Endothelial cell of umbilical vein (primary cell): Measurements from ENCODE around the gene MAFB. TPM values are rescaled to one million over a fixed set of nuclear protein-coding genes. Genes with fewer than 3 reads are reported as not detected.

Experiments
- BruUV-seq: library from RNA; stranded (reverse); fragments of 400-500 nt; replicated peaks from 2 replicates; lab custom pipeline; 2021; lab: Mats Ljungman, UMichigan
- CTCF ChIA-PET: fragments of 300-600, 350-600 bp; sonication (Branson Sonifier 250); formaldehyde crosslinking; loops from one replicate; lab custom pipeline; 2021; ENCODE audit warnings: antibody characterized with exemption, inconsistent platforms; lab: Charles Lee
- POLR2A ChIA-PET: fragments of 300-600, 350-600 bp; sonication (Branson Sonifier 250); formaldehyde crosslinking; loops from one replicate; lab custom pipeline; 2021; ENCODE audit warnings: antibody characterized with exemption, inconsistent platforms; lab: Charles Lee
- DNase-seq: peaks from one replicate; pipeline ENCODE4 v3.0.0-alpha.2; 2011; ENCODE audit warnings: low read depth, low spot score
- FAIRE-seq: peaks from 2 replicates; lab custom pipeline; 2011; peaks lifted over from hg19 to GRCh38; lab: Jason Lieb, UNC
- H2AFZ ChIP-seq: 2 replicates; pipeline ENCODE4 v1.6.0; 2012; ENCODE audit warnings: low read depth, low read length, control low read depth, inconsistent platforms
- H3K27ac ChIP-seq: 2 replicates; pipeline ENCODE4 v1.5.1; 2011; ENCODE audit warnings: low read depth, mild to moderate bottlenecking, control low read depth, low read length, moderate library complexity; ENCODE audit not compliant: insufficient read depth
- H3K27me3 ChIP-seq, 2 experiments: 2 replicates each; pipeline versions ENCODE4 v1.6.0 to v1.6.1; 2011; ENCODE audit warnings: low read length in 2 of 2, mixed read lengths in 1 of 2; ENCODE audit not compliant: control insufficient read depth in 2 of 2, insufficient read depth in 2 of 2
- H3K36me3 ChIP-seq, 2 experiments: 2 replicates in 1 of 2; 3 replicates in 1 of 2; pipeline ENCODE4 v1.5.1; 2011; ENCODE audit warnings: low read length in 2 of 2, mild to moderate bottlenecking in 1 of 2, moderate library complexity in 1 of 2; ENCODE audit not compliant: control insufficient read depth in 2 of 2, insufficient read depth in 2 of 2; ENCODE audit errors: extremely low read depth in 1 of 2
- H3K4me1 ChIP-seq: 3 replicates; pipeline ENCODE4 v1.5.1; 2011; ENCODE audit warnings: mild to moderate bottlenecking, low read length; ENCODE audit not compliant: control insufficient read depth, insufficient read depth; ENCODE audit errors: extremely low read depth
- H3K4me2 ChIP-seq: 2 replicates; pipeline ENCODE4 v1.6.1; 2011; ENCODE audit warnings: low read length, control low read depth, mixed read lengths; ENCODE audit not compliant: insufficient read depth
- H3K4me3 ChIP-seq, 3 experiments: fragments of 200-600 bp in 1 of 3; sonication (generic), shearing (Covaris generic) in 1 of 3; replicated peaks in 1 of 3; 2 replicates each; pipeline ENCODE4 v1.5.1; 2011 to 2016; ENCODE audit warnings: control low read depth in 3 of 3, low read length in 3 of 3, mild to moderate bottlenecking in 2 of 3, inconsistent platforms in 1 of 3, low read depth in 1 of 3, moderate library complexity in 1 of 3; ENCODE audit not compliant: insufficient read depth in 1 of 3
- H3K79me2 ChIP-seq: 2 replicates; pipeline ENCODE4 v1.6.0; 2012; ENCODE audit warnings: low read length, inconsistent platforms; ENCODE audit not compliant: control insufficient read depth, insufficient read depth
- H3K9ac ChIP-seq: replicated peaks from 2 replicates; pipeline ENCODE3; 2011; ENCODE audit warnings: low read length, control low read depth; ENCODE audit not compliant: insufficient read depth; ENCODE audit errors: extremely low read depth
- H3K9me1 ChIP-seq: replicated peaks from 3 replicates; pipeline ENCODE4 v1.6.0; 2011; ENCODE audit warnings: mild to moderate bottlenecking, low read length; ENCODE audit not compliant: control insufficient read depth, insufficient read depth; ENCODE audit errors: extremely low read depth
- H3K9me3 ChIP-seq: replicated peaks from 2 replicates; pipeline ENCODE4 v1.5.1; 2012; ENCODE audit warnings: low read length, inconsistent platforms; ENCODE audit not compliant: control insufficient read depth, insufficient read depth
- H4K20me1 ChIP-seq: replicated peaks from 2 replicates; pipeline ENCODE3; 2011; ENCODE audit warnings: mild to moderate bottlenecking, low read length; ENCODE audit not compliant: control insufficient read depth, insufficient read depth; ENCODE audit errors: extremely low read depth
- CTCF ChIP-seq, 2 donors: IDR thresholded peaks; 1 replicate in 1 of 2; 2 replicates in 1 of 2; pipeline ENCODE4 v1.5.1; 2011; ENCODE audit warnings: low read length in 2 of 2, mild to moderate bottlenecking in 2 of 2, moderate library complexity in 2 of 2, control low read depth in 1 of 2, inconsistent platforms in 1 of 2, low read depth in 1 of 2; ENCODE audit not compliant: insufficient read depth in 1 of 2; ENCODE audit errors: extremely low read depth in 1 of 2
- EZH2 ChIP-seq: IDR thresholded peaks from 2 replicates; pipeline ENCODE4 v1.6.1; 2012; ENCODE audit warnings: borderline replicate concordance, low read depth, mild to moderate bottlenecking, moderate library complexity, low read length, inconsistent platforms; ENCODE audit not compliant: severe bottlenecking
- FOS ChIP-seq: IDR thresholded peaks from 2 replicates; pipeline ENCODE4 v1.6.1; 2011; ENCODE audit warnings: mild to moderate bottlenecking, low read length, moderate library complexity, borderline replicate concordance; ENCODE audit not compliant: insufficient read depth
- GATA2 ChIP-seq: IDR thresholded peaks from 2 replicates; pipeline ENCODE4 v1.7.0; 2011; ENCODE audit warnings: low read depth, mild to moderate bottlenecking, moderate library complexity, mixed read lengths, low read length; ENCODE audit not compliant: insufficient read length, insufficient read depth
- JUN ChIP-seq: IDR thresholded peaks from 2 replicates; pipeline ENCODE4 v1.6.1; 2011; ENCODE audit warnings: borderline replicate concordance, low read depth; ENCODE audit not compliant: insufficient read length, insufficient read depth
- MAX ChIP-seq: IDR thresholded peaks from 2 replicates; pipeline ENCODE4 v1.6.1; 2011; ENCODE audit not compliant: insufficient read depth, insufficient read length
- MYC ChIP-seq: IDR thresholded peaks from one replicate; pipeline ENCODE4 v1.6.1; 2011; ENCODE audit warnings: mild to moderate bottlenecking, low read depth, low read length
- POLR2A ChIP-seq: IDR thresholded peaks from 2 replicates; pipeline ENCODE4 v1.6.1; 2012; ENCODE audit warnings: low read depth, mild to moderate bottlenecking, control low read depth, low read length
- POLR2AphosphoS5 ChIP-seq: IDR thresholded peaks from 2 replicates; pipeline ENCODE4 v1.6.1; 2012; ENCODE audit warnings: low read depth, mild to moderate bottlenecking, control low read depth, low read length, moderate library complexity; ENCODE audit not compliant: insufficient read depth
- dilution Hi-C: fragments of 300-500 bp; cut with MboI; formaldehyde crosslinking; loops from one replicate; pipeline ENCODE4 v1.15.0; 2019; ENCODE audit warnings: low sequenced_read_pairs; ENCODE audit not compliant: extremely low pct_ligation_motif_present
- intact Hi-C: fragments of 100-400 bp; cut with micrococcal nuclease; formaldehyde crosslinking; loops from one replicate; pipeline ENCODE4 v1.10.0; 2022
- polyA plus RNA-seq, 4 experiments: library from polyadenylated mRNA; depleted of rRNA in 3 of 4; stranded (reverse) in 3 of 4; unstranded in 1 of 4; fragments of >200 nt; gene quantifications; 2 replicates each; pipeline versions ENCODE4 v1.2.1 to v1.2.3, GENCODE V29; 2011 to 2012; ENCODE audit warnings: missing spikeins in 1 of 4
- total RNA-seq: library from RNA; stranded (reverse); gene quantifications from 2 replicates; pipeline ENCODE4 v1.2.3, GENCODE V29; 2021

Gene MAFB
- total and polyA plus RNA-seq, 2 donors (not counting 3 experiments of a cell fraction or from before 2014, with no cell fraction given) = 1.8 to 3.4 TPM

GRCh38 chr20:40635971-40636370 lies 53.1 kb downstream of the MAFB start:
- dilution Hi-C loops = no loop called here
- Histone ChIP-seq H3K4me3 (no peak overlapping the region), H3K9me3 (no peaks in the 10 kb centered on the region), H3K27me3 (peaks cover 1 to 4% of the 10 kb centered on the region in 2 experiments), H3K27ac (no peak overlapping the region), H3K4me2 (no peak overlapping the region), H3K79me2 (no peaks in the 10 kb centered on the region), H3K4me1 (no peaks in the 10 kb centered on the region), H3K36me3 (no peaks in the 10 kb centered on the region), H3K9me1 (no peaks in the 10 kb centered on the region), H3K9ac (no peak overlapping the region), H2AFZ (no peak overlapping the region), H4K20me1 (no peaks in the 10 kb centered on the region)
- no peak for DNase-seq
- no TSS peak for BruUV-seq
- TF ChIP-seq JUN = no peak
- no peak for TF ChIP-seq MYC
- no peak for TF ChIP-seq EZH2
- no peak for TF ChIP-seq POLR2A
- TF ChIP-seq POLR2AphosphoS5 = no peak
- TF ChIP-seq CTCF (IDR thresholded peaks at IDR 0.05; ENCODE audit: extremely low read depth in 1 of 2, insufficient read depth in 1 of 2, low read depth in 1 of 2, low read length in 2 of 2) = no peak
- no peak for TF ChIP-seq FOS
- no peak for TF ChIP-seq GATA2
- no peak for TF ChIP-seq MAX
- ChIA-PET CTCF (no interaction called here), POLR2A (no interaction called here)
- no peak for FAIRE-seq
- intact Hi-C loops = no loop called here
